Cardiac fibroblast (primary cell): Measurements from ENCODE around the gene DDX5.
"Not testable (repeated sequence)": the region's sequence is repeated elsewhere in the genome, so short reads cannot be mapped to it uniquely, and the experiment has no call there.

Experiments used
- DNase-seq, 2 donors: peaks; one replicate each; pipeline versions ENCODE4 v3.0.0 to v3.0.0-alpha.2; 2010; ENCODE audit warnings: low read depth in 2 of 2
- H3K4me3 ChIP-seq, 2 donors: replicated peaks in 1 of 2; 1 replicate in 1 of 2; 2 replicates in 1 of 2; pipeline ENCODE4 v1.5.1; 2011; ENCODE audit warnings: low read depth in 2 of 2, low read length in 2 of 2, mild to moderate bottlenecking in 2 of 2, moderate library complexity in 1 of 2
- TF ChIP-seq, protein P1 (sequence below): IDR thresholded peaks from one replicate; pipeline ENCODE4 v1.5.1; 2011; ENCODE audit warnings: low read depth, mild to moderate bottlenecking, low read length, inconsistent platforms

The DDX5 gene

DNA sequence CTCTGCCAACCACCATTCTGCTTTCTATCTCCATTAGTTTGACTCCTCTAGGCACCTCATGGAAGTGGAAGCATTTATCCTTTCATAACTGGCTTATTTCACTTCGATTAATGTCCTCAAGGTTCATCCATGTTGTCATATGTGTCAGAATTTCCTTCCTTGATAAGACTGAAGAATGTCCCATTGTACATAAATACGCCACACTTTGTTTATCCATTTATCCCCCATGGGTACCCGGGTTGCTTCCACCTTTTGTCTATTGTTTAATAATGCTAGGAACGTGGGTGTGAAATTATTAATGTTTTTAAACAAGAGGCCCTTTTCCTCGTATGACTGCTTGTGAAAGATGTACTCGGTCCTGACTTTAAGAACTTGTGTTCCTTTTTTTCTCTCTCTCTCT is 44.3 kb downstream of the DDX5 start:
- no peak for DNase-seq
- no peak overlapping the region for H3K4me3 ChIP-seq
- TF ChIP-seq, protein P1, sequence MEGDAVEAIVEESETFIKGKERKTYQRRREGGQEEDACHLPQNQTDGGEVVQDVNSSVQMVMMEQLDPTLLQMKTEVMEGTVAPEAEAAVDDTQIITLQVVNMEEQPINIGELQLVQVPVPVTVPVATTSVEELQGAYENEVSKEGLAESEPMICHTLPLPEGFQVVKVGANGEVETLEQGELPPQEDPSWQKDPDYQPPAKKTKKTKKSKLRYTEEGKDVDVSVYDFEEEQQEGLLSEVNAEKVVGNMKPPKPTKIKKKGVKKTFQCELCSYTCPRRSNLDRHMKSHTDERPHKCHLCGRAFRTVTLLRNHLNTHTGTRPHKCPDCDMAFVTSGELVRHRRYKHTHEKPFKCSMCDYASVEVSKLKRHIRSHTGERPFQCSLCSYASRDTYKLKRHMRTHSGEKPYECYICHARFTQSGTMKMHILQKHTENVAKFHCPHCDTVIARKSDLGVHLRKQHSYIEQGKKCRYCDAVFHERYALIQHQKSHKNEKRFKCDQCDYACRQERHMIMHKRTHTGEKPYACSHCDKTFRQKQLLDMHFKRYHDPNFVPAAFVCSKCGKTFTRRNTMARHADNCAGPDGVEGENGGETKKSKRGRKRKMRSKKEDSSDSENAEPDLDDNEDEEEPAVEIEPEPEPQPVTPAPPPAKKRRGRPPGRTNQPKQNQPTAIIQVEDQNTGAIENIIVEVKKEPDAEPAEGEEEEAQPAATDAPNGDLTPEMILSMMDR: no peak

DNA sequence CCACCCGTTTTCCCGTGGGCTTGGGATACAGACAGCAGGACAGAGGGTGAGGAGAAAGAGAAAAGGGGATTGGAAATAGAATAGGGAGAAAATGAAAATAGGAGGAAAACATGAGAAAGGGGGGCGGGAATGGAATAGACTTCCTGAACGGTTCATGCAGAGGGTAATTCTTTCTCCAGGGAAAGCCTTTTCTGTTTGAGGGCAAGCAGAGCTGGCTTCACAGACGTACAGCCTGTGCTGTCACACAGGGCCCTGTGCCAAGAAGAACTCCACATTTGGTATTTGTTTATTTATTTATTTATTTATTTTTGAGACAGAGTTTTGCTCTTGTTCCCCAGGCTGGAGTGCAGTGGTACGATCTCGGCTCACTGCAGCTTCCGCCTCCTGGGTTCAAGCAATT is 45.1 kb downstream of the DDX5 start:
- TF ChIP-seq, protein P1: no peak
- peak; percentile 43 to 48 for DNase-seq
- H3K4me3 ChIP-seq: no peak overlapping the region

DNA sequence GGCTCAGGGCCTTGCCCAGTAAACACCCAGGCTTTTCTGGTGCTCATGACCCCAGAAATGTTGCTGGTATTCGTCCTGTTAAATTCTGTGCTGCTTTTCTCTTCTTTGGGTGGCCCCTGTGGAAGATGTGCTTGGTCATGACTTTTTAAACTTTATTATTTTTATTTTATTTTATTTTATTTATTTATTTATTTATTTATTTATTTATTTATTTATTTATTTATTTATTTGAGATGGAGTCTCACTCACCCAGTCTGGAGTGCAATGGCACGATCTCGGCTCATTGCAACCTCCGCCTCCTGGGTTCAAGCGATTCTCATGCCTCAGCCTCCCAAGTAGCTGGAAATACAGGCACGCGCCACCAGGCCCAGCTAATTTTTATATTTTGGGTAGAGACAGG is 46.3 kb downstream of the DDX5 start:
- DNase-seq, H3K4me3 ChIP-seq: not testable (repeated sequence)

DNA sequence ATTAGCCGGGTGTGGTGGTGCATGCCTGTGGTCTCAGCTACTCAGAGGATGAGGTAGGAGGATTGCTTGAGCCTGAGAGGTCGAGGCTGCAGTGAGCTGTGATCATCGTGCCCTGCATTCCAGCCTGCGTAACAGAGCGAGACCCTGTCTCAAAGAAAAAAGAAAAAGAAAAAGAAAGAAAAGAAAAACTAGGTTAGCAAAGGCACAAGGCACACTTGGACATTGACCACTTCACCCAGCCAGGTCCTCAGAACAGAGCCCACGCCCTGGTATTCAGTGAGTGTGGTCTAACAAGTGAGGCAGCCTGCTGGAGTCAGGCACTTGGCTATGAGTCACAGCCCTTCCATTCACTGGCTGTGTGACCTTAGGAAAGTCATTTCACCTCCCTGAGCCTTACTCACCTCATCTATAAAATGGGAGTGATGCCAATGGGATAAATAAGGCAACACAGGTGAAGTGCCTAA is 46.8 kb downstream of the DDX5 start:
- TF ChIP-seq, protein P1: no peak
- peak; percentile 37 to 78 for DNase-seq
- H3K4me3 ChIP-seq: no peak overlapping the region

DNA sequence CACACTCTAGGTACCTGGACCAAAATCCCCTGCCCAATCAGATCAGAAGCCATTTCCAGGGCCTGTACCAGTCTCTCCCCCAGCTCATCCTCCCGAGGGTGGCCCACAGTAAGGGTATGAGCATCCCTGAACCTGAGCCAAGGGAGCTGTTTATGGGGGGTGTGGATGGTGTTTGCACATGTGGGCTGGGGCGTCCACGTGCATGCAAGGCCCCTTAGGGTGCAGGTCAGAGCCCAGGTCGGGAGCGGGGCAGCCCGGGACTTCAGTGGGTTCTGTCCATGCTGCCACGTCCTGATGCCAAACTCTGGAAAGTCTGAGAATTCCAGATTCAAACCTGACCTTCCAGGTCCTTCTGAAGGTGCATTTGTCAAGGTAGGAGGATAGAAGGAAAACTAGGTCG is 47.3 kb downstream of the DDX5 start:
- DNase-seq: no peak
- TF ChIP-seq, protein P1: no peak
- H3K4me3 ChIP-seq: no peak overlapping the region

DNA sequence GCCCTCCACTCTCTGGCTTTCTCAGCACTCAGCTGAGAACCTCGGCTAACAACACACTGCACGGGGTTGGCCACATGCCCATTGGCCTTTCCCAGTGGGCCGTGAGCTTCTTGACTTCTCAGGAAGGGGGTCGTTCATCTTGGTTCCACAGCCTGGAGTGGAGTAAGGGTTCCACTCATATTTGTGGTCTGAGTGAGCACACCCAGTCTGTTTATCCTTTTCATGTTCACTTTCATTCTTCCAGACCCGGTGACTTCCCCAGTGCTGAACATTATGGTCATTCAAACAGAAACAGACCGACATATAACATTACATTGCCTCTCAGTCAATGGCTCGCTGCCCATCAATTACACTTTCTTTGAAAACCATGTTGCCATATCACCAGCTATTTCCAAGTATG is 48.9 kb downstream of the DDX5 start:
- peak; percentile 39 to 53 for DNase-seq
- H3K4me3 ChIP-seq: no peak overlapping the region
- TF ChIP-seq, protein P1: no peak

DNA sequence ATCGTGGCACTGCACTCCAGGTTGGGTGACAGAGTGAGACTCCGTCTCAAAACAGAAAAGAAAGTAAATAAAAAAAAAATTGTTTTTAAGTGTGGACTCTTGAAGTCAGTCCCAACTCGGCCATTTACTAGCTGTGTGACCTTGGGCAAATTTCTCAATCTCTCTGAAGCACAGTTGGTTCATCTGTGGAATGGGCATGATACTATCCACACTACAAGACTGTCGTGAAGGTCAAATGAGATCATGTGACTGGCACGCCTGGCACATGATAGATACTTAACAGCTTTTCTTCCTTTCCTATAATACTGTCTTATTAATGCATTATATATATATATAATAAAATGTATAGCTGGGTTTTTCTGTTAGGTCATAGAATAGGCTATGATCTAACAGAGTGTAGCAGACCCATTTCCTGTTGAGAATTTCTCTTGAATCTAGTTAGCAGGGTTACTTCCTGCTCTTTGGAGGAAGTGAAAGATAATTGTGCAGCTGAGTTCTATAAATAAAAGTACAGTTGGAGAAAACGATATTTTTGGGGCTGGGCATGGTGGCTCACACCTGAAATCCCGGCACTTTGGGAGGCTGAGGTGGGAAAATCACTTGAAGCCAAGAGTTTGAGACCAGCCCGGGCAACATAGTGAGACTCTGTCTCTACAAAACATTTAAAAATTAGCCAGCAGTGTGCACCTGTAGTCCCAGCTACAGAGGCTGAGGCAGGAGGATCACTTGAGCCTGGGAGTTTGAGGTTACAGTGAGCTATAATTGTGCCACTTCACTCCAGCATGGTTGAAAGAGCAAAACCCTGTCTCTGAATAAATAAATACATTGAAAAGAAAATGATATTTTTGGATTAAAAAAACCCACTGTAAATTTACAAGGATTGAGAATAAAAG is 49.9 kb downstream of the DDX5 start:
- H3K4me3 ChIP-seq: no peak overlapping the region
- no peak for DNase-seq
- TF ChIP-seq, protein P1: no peak
